IMR-90 (cell line): ENCODE measurements around the gene MAFF. TPM values are rescaled to one million over a fixed set of nuclear protein-coding genes. Genes with fewer than 3 reads are reported as not detected.

Experiments used
- ATAC-seq: fragments of 200-7000 bp; cut with Tn5 transposase; 2 replicates; pipeline ENCODE4 v1.9.1; 2020; ENCODE audit warnings: low read depth, mild to moderate bottlenecking, moderate library complexity
- BruUV-seq: library from RNA; stranded (reverse); fragments of 400-500 nt; replicated peaks from 2 replicates; lab custom pipeline; 2021; lab: Mats Ljungman, UMichigan
- CTCF ChIA-PET: fragments of 300-600 bp; formaldehyde crosslinking; extraction: SDS; loops from one replicate; lab custom pipeline; 2021; ENCODE audit warnings: antibody characterized with exemption; lab: Yijun Ruan, JAX
- POLR2A ChIA-PET: fragments of 300-600 bp; sonication (Branson Sonifier 250); formaldehyde crosslinking; loops from one replicate; lab custom pipeline; 2022; ENCODE audit warnings: antibody characterized with exemption; ENCODE audit not compliant: unreplicated experiment; lab: Charles Lee
- DNase-seq: peaks from one replicate; pipeline ENCODE4 v3.0.0; 2013
- H2AFZ ChIP-seq: replicated peaks from 2 replicates; pipeline ENCODE3; 2013; ENCODE audit warnings: low read length, mild to moderate bottlenecking; ENCODE audit not compliant: poor library complexity
- H2AK5ac ChIP-seq: 2 replicates; pipeline ENCODE4 v1.6.1; 2013; ENCODE audit warnings: low read depth, low read length, inconsistent platforms
- H2AK9ac ChIP-seq: replicated peaks from 2 replicates; pipeline ENCODE3; 2013; ENCODE audit warnings: mild to moderate bottlenecking, low read depth, low read length, moderate library complexity; ENCODE audit not compliant: poor library complexity
- H2BK120ac ChIP-seq: 2 replicates; pipeline ENCODE4 v1.6.1; 2013; ENCODE audit warnings: low read depth, low read length, inconsistent platforms
- H2BK15ac ChIP-seq: 3 replicates; pipeline ENCODE4 v1.6.1; 2013; ENCODE audit warnings: low read depth, low read length, inconsistent platforms
- H2BK20ac ChIP-seq: 2 replicates; pipeline ENCODE4 v1.6.1; 2013; ENCODE audit warnings: low read depth, mild to moderate bottlenecking, inconsistent platforms, low read length, moderate library complexity
- H2BK5ac ChIP-seq: 2 replicates; pipeline ENCODE4 v1.6.1; 2013; ENCODE audit warnings: mild to moderate bottlenecking, low read depth, low read length, inconsistent platforms; ENCODE audit not compliant: poor library complexity, severe bottlenecking
- H3K14ac ChIP-seq: replicated peaks from 2 replicates; pipeline ENCODE4 v1.6.1; 2013; ENCODE audit warnings: low read depth, low read length, inconsistent platforms
- H3K18ac ChIP-seq: 2 replicates; pipeline ENCODE4 v1.6.1; 2013; ENCODE audit warnings: low read depth, low read length, control low read depth
- H3K23ac ChIP-seq: 2 replicates; pipeline ENCODE4 v1.6.1; 2013; ENCODE audit warnings: low read depth, low read length, inconsistent platforms
- H3K27ac ChIP-seq: 2 replicates; pipeline ENCODE4 v1.5.1; 2013; ENCODE audit warnings: mild to moderate bottlenecking, control low read depth, low read length; ENCODE audit not compliant: insufficient read depth
- H3K27me3 ChIP-seq: 2 replicates; pipeline ENCODE4 v1.6.1; 2013; ENCODE audit warnings: low read length; ENCODE audit not compliant: control insufficient read depth, insufficient read depth
- H3K36me3 ChIP-seq: 2 replicates; pipeline ENCODE4 v1.6.1; 2013; ENCODE audit warnings: low read length, mixed read lengths; ENCODE audit not compliant: control insufficient read depth, insufficient read depth
- H3K4ac ChIP-seq: 2 replicates; pipeline ENCODE4 v1.6.1; 2013; ENCODE audit warnings: low read depth, low read length, inconsistent platforms
- H3K4me1 ChIP-seq: 2 replicates; pipeline ENCODE4 v1.6.1; 2013; ENCODE audit warnings: low read length, mixed read lengths; ENCODE audit not compliant: control insufficient read depth, insufficient read depth
- H3K4me2 ChIP-seq: 2 replicates; pipeline ENCODE4 v1.6.1; 2013; ENCODE audit warnings: low read depth, mild to moderate bottlenecking, control low read depth, low read length, moderate library complexity
- H3K4me3 ChIP-seq: 2 replicates; pipeline ENCODE4 v1.5.1; 2013; ENCODE audit warnings: low read depth, mild to moderate bottlenecking, control low read depth, low read length, moderate library complexity; ENCODE audit not compliant: insufficient read depth
- H3K56ac ChIP-seq: 2 replicates; pipeline ENCODE4 v1.6.1; 2013; ENCODE audit warnings: low read length, inconsistent platforms; ENCODE audit not compliant: insufficient read depth; ENCODE audit errors: extremely low read depth
- H3K79me1 ChIP-seq, 2 experiments: 2 replicates each; pipeline ENCODE4 v1.6.1; 2013; ENCODE audit warnings: low read length in 2 of 2, inconsistent platforms in 1 of 2, low read depth in 1 of 2
- H3K9ac ChIP-seq: 2 replicates; pipeline ENCODE4 v1.6.1; 2013; ENCODE audit warnings: low read depth, low read length, control low read depth
- H3K9me1 ChIP-seq: 2 replicates; pipeline ENCODE4 v1.6.1; 2013; ENCODE audit warnings: low read length, inconsistent platforms; ENCODE audit not compliant: insufficient read depth
- H3K9me3 ChIP-seq: 2 replicates; pipeline ENCODE4 v1.6.1; 2013; ENCODE audit warnings: low read length; ENCODE audit not compliant: control insufficient read depth, insufficient read depth
- H4K20me1 ChIP-seq: 2 replicates; pipeline ENCODE4 v1.6.1; 2013; ENCODE audit warnings: low read length, inconsistent platforms; ENCODE audit not compliant: insufficient read depth
- H4K5ac ChIP-seq: 2 replicates; pipeline ENCODE4 v1.6.1; 2013; ENCODE audit warnings: mild to moderate bottlenecking, low read depth, low read length, control low read depth
- H4K8ac ChIP-seq, 2 experiments: 2 replicates each; pipeline ENCODE4 v1.6.1; 2013; ENCODE audit warnings: low read depth in 2 of 2, low read length in 2 of 2, control low read depth in 1 of 2, inconsistent platforms in 1 of 2
- H4K91ac ChIP-seq: 2 replicates; pipeline ENCODE4 v1.6.1; 2013; ENCODE audit warnings: low read depth, low read length, inconsistent platforms; ENCODE audit not compliant: insufficient read depth
- BHLHE40 ChIP-seq: fragments of 150-350 bp; IDR thresholded peaks from 2 replicates; pipeline ENCODE4 v1.6.1; 2016; ENCODE audit warnings: mild to moderate bottlenecking, low read depth, low read length
- CEBPB ChIP-seq: IDR thresholded peaks from 2 replicates; pipeline ENCODE4 v1.6.1; 2012; ENCODE audit warnings: low read depth, low read length, improper control_type of control experiment
- CHD1 ChIP-seq: IDR thresholded peaks from 2 replicates; pipeline ENCODE4 v1.6.1; 2012; ENCODE audit warnings: low read depth, low read length, improper control_type of control experiment
- FOS ChIP-seq: fragments of 150-350 bp; IDR thresholded peaks from 2 replicates; pipeline ENCODE4 v1.6.1; 2016; ENCODE audit warnings: low read depth, low read length
- MAFK ChIP-seq: IDR thresholded peaks from 2 replicates; pipeline ENCODE4 v1.6.1; 2012; ENCODE audit warnings: low read depth, low read length, improper control_type of control experiment
- MAZ ChIP-seq: IDR thresholded peaks from 2 replicates; pipeline ENCODE4 v1.6.1; 2012; ENCODE audit warnings: low read depth, mild to moderate bottlenecking, low read length, improper control_type of control experiment, moderate library complexity, borderline replicate concordance
- MXI1 ChIP-seq: IDR thresholded peaks from 2 replicates; pipeline ENCODE4 v1.6.1; 2012; ENCODE audit warnings: low read depth, mild to moderate bottlenecking, low read length, moderate library complexity, borderline replicate concordance
- NFE2L2 ChIP-seq: fragments of 150-350 bp; IDR thresholded peaks from 2 replicates; pipeline ENCODE4 v1.6.1; 2016; ENCODE audit warnings: low read depth, mild to moderate bottlenecking, low read length
- POLR2A ChIP-seq: IDR thresholded peaks from 2 replicates; pipeline ENCODE4 v1.6.1; 2012; ENCODE audit warnings: mild to moderate bottlenecking, low read depth, low read length
- RAD21 ChIP-seq: IDR thresholded peaks from 2 replicates; pipeline ENCODE4 v1.6.1; 2012; ENCODE audit warnings: low read length, improper control_type of control experiment
- RCOR1 ChIP-seq: IDR thresholded peaks from 2 replicates; pipeline ENCODE4 v1.6.1; 2012; ENCODE audit warnings: mild to moderate bottlenecking, low read length, improper control_type of control experiment; ENCODE audit not compliant: insufficient replicate concordance
- RFX5 ChIP-seq: IDR thresholded peaks from 2 replicates; pipeline ENCODE4 v1.8.0; 2012; ENCODE audit warnings: low read depth, mild to moderate bottlenecking, low read length, moderate library complexity
- SMC3 ChIP-seq: fragments of 150-350 bp; IDR thresholded peaks from 2 replicates; pipeline ENCODE4 v1.6.1; 2016; ENCODE audit warnings: low read depth, mild to moderate bottlenecking, antibody characterized with exemption, low read length, moderate library complexity
- WGBS, 2 experiments: methylation state at CpG; one replicate each; pipeline versions ENCODE4 v1.1.5 to v1.1.7; 2013; ENCODE audit warnings: missing lambda C conversion rate in 2 of 2; ENCODE audit not compliant: insufficient read length in 1 of 2; ENCODE audit errors: extremely low coverage in 2 of 2; 5-methylcytosine and 5-hydroxymethylcytosine counted together
- dilution Hi-C: fragments of 300-500 bp; cut with HindIII; formaldehyde crosslinking; loops from one replicate; pipeline ENCODE4 v1.14.3; 2018; ENCODE audit warnings: low sequenced_read_pairs; ENCODE audit not compliant: unreplicated experiment
- in situ Hi-C: fragments of 300-500 bp; cut with MboI; formaldehyde crosslinking; loops from 3 replicates; pipeline ENCODE4 v1.14.3; 2019; ENCODE audit warnings: low sequenced_read_pairs, inconsistent platforms, mixed read lengths
- intact Hi-C: fragments of 100-400 bp; cut with micrococcal nuclease; formaldehyde crosslinking; loops from 2 replicates; pipeline ENCODE4 v1.10.0; 2022
- polyA plus RNA-seq, 3 experiments: library from polyadenylated mRNA; depleted of rRNA; stranded (reverse); fragments of >200 nt; gene quantifications; 2 replicates each; pipeline ENCODE4 v1.2.3, GENCODE V29; 2012; ENCODE audit warnings: low replicate concordance in 1 of 3
- total RNA-seq: library from RNA; depleted of rRNA; stranded (reverse); fragments of >200 nt; gene quantifications from 2 replicates; pipeline ENCODE4 v1.2.3, GENCODE V29; 2012
- TF ChIP-seq, protein P1 (sequence below): conservative IDR thresholded peaks from 2 replicates; pipeline ENCODE4 v1.5.1; 2012; ENCODE audit warnings: mild to moderate bottlenecking, low read depth, low read length, improper control_type of control experiment
- TF ChIP-seq, protein P2 (sequence below): fragments of 150-350 bp; IDR thresholded peaks from 2 replicates; pipeline ENCODE4 v1.6.1; 2017; ENCODE audit warnings: mild to moderate bottlenecking, antibody characterized with exemption, low read length, low read depth
- TF ChIP-seq, protein P3 (sequence below): fragments of 150-350 bp; IDR thresholded peaks from 2 replicates; pipeline ENCODE4 v1.6.1; 2016; ENCODE audit warnings: low read depth, mild to moderate bottlenecking, low read length, moderate library complexity, borderline replicate concordance

Gene MAFF
- total and polyA plus RNA-seq, 2 of the 4 experiments (the other 2 are of a cell fraction) = 18.3 to 25.9 TPM

DNA sequence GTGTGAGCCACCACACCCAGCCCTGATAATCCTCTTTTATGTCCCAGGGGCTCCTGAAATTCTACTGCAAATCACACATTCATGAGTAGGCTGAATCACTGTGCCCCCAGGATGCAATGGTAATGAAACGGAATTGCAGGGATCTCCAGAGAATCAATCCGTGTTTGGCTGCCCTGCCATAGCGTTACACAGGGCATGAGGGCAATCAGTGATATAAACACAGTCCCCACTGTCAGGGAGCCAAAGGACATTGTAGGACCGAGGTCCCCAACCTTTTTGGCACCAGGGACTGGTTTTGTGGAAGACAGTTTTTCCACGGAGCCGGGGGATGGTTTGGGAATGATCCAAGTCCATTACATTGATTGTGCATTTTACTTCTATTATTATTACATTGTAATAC is 11.2 kb upstream of the MAFF start:
- no peak overlapping the region for H4K8ac ChIP-seq
- no peak overlapping the region for H3K4ac ChIP-seq
- no peaks in the 10 kb centered on the region for H3K36me3 ChIP-seq
- H3K18ac ChIP-seq = no peak overlapping the region
- ChIA-PET POLR2A (no interaction called here), CTCF (no interaction called here)
- no peak overlapping the region for H2BK5ac ChIP-seq
- intact Hi-C loops (no loop called here), dilution Hi-C loops (no loop called here), in situ Hi-C loops (no loop called here)
- DNase-seq (no peak), ATAC-seq (no peak)
- no TSS peak for BruUV-seq
- H3K9me3 ChIP-seq = no peaks in the 10 kb centered on the region
- no peak overlapping the region for H3K14ac ChIP-seq
- no peak overlapping the region for H2AK5ac ChIP-seq
- H3K9ac ChIP-seq = no peak overlapping the region
- no peak overlapping the region for H2BK15ac ChIP-seq
- no CpG with 5 or more reads among the region's 6 CpGs for WGBS, 2 experiments
- no peak overlapping the region for H2AK9ac ChIP-seq
- H3K4me2 ChIP-seq = no peak overlapping the region
- H3K79me1 ChIP-seq = no peaks in the 10 kb centered on the region
- H2BK120ac ChIP-seq = no peak overlapping the region
- H3K27ac ChIP-seq = no peak overlapping the region
- no peak overlapping the region for H2BK20ac ChIP-seq
- H3K56ac ChIP-seq = no peak overlapping the region
- H3K9me1 ChIP-seq = peaks cover 11% of the 10 kb centered on the region
- H4K20me1 ChIP-seq = no peaks in the 10 kb centered on the region
- H4K5ac ChIP-seq = no peak overlapping the region
- H2AFZ ChIP-seq = no peak overlapping the region
- H3K4me3 ChIP-seq = no peak overlapping the region
- H3K4me1 ChIP-seq = peaks cover 20% of the 10 kb centered on the region
- H3K27me3 ChIP-seq = no peaks in the 10 kb centered on the region
- TF ChIP-seq, protein P1, sequence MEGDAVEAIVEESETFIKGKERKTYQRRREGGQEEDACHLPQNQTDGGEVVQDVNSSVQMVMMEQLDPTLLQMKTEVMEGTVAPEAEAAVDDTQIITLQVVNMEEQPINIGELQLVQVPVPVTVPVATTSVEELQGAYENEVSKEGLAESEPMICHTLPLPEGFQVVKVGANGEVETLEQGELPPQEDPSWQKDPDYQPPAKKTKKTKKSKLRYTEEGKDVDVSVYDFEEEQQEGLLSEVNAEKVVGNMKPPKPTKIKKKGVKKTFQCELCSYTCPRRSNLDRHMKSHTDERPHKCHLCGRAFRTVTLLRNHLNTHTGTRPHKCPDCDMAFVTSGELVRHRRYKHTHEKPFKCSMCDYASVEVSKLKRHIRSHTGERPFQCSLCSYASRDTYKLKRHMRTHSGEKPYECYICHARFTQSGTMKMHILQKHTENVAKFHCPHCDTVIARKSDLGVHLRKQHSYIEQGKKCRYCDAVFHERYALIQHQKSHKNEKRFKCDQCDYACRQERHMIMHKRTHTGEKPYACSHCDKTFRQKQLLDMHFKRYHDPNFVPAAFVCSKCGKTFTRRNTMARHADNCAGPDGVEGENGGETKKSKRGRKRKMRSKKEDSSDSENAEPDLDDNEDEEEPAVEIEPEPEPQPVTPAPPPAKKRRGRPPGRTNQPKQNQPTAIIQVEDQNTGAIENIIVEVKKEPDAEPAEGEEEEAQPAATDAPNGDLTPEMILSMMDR = no peak
- no peak for TF ChIP-seq CEBPB
- no peak for TF ChIP-seq MAFK
- no peak for TF ChIP-seq FOS
- no peak for TF ChIP-seq RCOR1
- no peak for TF ChIP-seq MXI1
- TF ChIP-seq BHLHE40 = no peak
- TF ChIP-seq RAD21 = no peak
- no peak for TF ChIP-seq NFE2L2
- TF ChIP-seq, protein P2, sequence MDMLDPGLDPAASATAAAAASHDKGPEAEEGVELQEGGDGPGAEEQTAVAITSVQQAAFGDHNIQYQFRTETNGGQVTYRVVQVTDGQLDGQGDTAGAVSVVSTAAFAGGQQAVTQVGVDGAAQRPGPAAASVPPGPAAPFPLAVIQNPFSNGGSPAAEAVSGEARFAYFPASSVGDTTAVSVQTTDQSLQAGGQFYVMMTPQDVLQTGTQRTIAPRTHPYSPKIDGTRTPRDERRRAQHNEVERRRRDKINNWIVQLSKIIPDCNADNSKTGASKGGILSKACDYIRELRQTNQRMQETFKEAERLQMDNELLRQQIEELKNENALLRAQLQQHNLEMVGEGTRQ = no peak
- TF ChIP-seq, protein P3, sequence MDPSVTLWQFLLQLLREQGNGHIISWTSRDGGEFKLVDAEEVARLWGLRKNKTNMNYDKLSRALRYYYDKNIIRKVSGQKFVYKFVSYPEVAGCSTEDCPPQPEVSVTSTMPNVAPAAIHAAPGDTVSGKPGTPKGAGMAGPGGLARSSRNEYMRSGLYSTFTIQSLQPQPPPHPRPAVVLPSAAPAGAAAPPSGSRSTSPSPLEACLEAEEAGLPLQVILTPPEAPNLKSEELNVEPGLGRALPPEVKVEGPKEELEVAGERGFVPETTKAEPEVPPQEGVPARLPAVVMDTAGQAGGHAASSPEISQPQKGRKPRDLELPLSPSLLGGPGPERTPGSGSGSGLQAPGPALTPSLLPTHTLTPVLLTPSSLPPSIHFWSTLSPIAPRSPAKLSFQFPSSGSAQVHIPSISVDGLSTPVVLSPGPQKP = no peak
- TF ChIP-seq MAZ = no peak
- no peak for TF ChIP-seq CHD1
- TF ChIP-seq SMC3 = no peak
- no peak for TF ChIP-seq POLR2A
- no peak for TF ChIP-seq RFX5
- no peak overlapping the region for H3K23ac ChIP-seq
- H4K91ac ChIP-seq = no peak overlapping the region
